OCI-LY3 (cell line): ENCODE data around the gene CDC14B.
"Not testable (repeated sequence)": the region's sequence is repeated elsewhere in the genome, so short reads cannot be mapped to it uniquely, and the experiment has no call there.

Source experiments
- H2AFZ ChIP-seq: fragments of 200-600, 300-600 bp; shearing (Covaris generic); 2 replicates; pipeline ENCODE4 v1.6.0; 2014; ENCODE audit warnings: antibody characterized with exemption, low read depth, low read length
- H3K27ac ChIP-seq: fragments of 200-600, 300-600 bp; sonication (generic); 2 replicates; pipeline ENCODE4 v1.5.1; 2014; ENCODE audit warnings: mild to moderate bottlenecking, low read length, moderate library complexity, mixed read lengths
- H3K27me3 ChIP-seq: fragments of 200-600, 300-600 bp; sonication (generic); 2 replicates; pipeline ENCODE4 v1.6.1; 2014; ENCODE audit warnings: low read depth, low read length, mixed read lengths
- H3K36me3 ChIP-seq: fragments of 200-600, 300-600 bp; sonication (generic); replicated peaks from 2 replicates; pipeline ENCODE3; 2014; ENCODE audit warnings: low read depth, low read length, mixed read lengths
- H3K4me1 ChIP-seq: fragments of 300-600, 200-600 bp; sonication (generic); 2 replicates; pipeline ENCODE4 v1.6.1; 2014; ENCODE audit warnings: low read length, mixed read lengths
- H3K4me2 ChIP-seq: fragments of 200-600, 300-600 bp; sonication (generic); 2 replicates; pipeline ENCODE4 v1.6.1; 2014; ENCODE audit warnings: low read length, mixed read lengths
- H3K4me3 ChIP-seq: fragments of 300-600, 200-600 bp; sonication (generic); 2 replicates; pipeline ENCODE4 v1.5.1; 2014; ENCODE audit warnings: antibody characterized with exemption, mild to moderate bottlenecking, low read length, moderate library complexity
- H3K79me2 ChIP-seq: fragments of 300-600, 200-600 bp; shearing (Covaris generic); 2 replicates; pipeline ENCODE4 v1.6.1; 2014; ENCODE audit warnings: mild to moderate bottlenecking, low read length, mixed read lengths
- H3K9ac ChIP-seq: fragments of 300-600, 200-600 bp; shearing (Covaris generic); 2 replicates; pipeline ENCODE4 v1.6.0; 2014; ENCODE audit warnings: mild to moderate bottlenecking, low read length, moderate library complexity
- H3K9me3 ChIP-seq: fragments of 200-600, 300-600 bp; shearing (Covaris generic); 2 replicates; pipeline ENCODE4 v1.6.1; 2014; ENCODE audit warnings: low read length, mixed read lengths; ENCODE audit not compliant: insufficient read depth
- H4K20me1 ChIP-seq: fragments of 200-600, 300-600 bp; sonication (generic); 2 replicates; pipeline ENCODE4 v1.6.1; 2016; ENCODE audit warnings: low read length, mixed read lengths; ENCODE audit not compliant: insufficient read depth
- CTCF ChIP-seq: fragments of 200-600, 300-600 bp; sonication (generic); IDR thresholded peaks from 2 replicates; pipeline ENCODE4 v1.5.1; 2014; ENCODE audit warnings: antibody characterized with exemption, low read length, low read depth
- EZH2phosphoT487 ChIP-seq: fragments of 200-600 bp; shearing (Covaris generic); IDR thresholded peaks from 2 replicates; pipeline ENCODE4 v1.6.1; 2018; ENCODE audit warnings: antibody characterized with exemption, mixed run types, low read depth

CDC14B gene

DNA sequence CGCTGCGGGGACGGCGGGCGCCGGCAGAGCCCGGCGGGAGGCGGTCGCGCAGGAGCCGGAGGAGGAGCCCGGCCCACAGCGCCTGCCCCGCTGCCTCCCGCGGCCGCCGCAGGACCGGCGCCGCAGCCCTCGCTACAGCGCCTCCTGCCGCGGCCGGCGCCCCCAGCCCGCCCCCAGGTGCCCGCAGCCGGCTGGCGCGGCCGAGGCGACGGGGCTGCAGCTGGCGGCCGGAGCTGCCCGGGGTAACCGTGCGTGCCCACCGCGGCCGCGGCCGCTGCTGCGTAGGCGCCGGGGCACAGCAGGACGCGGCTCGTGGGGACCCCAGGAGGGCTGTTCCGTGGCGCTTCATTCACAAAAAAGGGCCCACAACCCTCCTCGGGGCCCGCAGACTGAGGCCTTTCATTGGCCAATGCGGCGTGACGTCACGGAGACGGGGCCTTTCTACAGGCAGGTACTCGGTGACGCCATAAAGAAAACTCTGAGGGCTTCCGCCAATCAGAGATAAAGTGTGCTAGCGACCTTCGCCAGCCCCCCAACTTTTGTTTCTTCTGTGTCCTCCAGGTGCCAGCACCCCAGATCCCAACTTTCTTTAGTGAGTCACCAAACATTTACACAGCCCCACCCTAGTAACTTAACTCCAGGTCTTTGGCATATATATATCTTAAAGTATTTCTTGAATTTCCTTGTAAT, at the start of gene CDC14B:
Gene CDC14B, minus strand, starts transcription at position 353 of the 690 bp plus-strand sequence. CDS start 465 bp downstream, outside the sequence.
- Histone ChIP-seq H3K9ac (no peak within 1 kb of the TSS), H3K9me3 (no peaks in the 10 kb centered on the region), H3K27ac (no peak within 1 kb of the TSS), H3K79me2 (no peaks in the 10 kb centered on the region), H3K4me2 (peak within 1 kb of the TSS; percentile 3), H3K27me3 (no peaks in the 10 kb centered on the region), H3K36me3 (no peaks in the 10 kb centered on the region), H4K20me1 (no peaks in the 10 kb centered on the region), H3K4me1 (no peaks in the 10 kb centered on the region), H2AFZ (peak within 1 kb of the TSS; percentile 24; the same call in 1 of the 2 replicates), H3K4me3 (peak within 1 kb of the TSS; percentile 71)
- TF ChIP-seq EZH2phosphoT487 (no peak), CTCF (no peak)

- no peak for TF ChIP-seq CTCF
- no peak for TF ChIP-seq EZH2phosphoT487
- Histone ChIP-seq H3K4me2 (no peak overlapping the region), H3K9ac (no peak overlapping the region)
These were observed 49.4 kb upstream of the CDC14B start for GRCh38 chr9:96668868-96669534.

GRCh38 chr9:96667363-96667728, 47.7 kb upstream of the CDC14B start:
- no peaks in the 10 kb centered on the region for H3K36me3 ChIP-seq
- no peak; the same call in 1 of the 2 replicates for TF ChIP-seq CTCF
- no peak for TF ChIP-seq EZH2phosphoT487
- no peak overlapping the region for H2AFZ ChIP-seq
- no peaks in the 10 kb centered on the region for H4K20me1 ChIP-seq
- no peaks in the 10 kb centered on the region for H3K27me3 ChIP-seq
- H3K9ac ChIP-seq: no peak overlapping the region
- H3K4me1 ChIP-seq: peaks cover 13% of the 10 kb centered on the region
- no peak overlapping the region for H3K4me2 ChIP-seq
- H3K9me3 ChIP-seq: no peaks in the 10 kb centered on the region
- H3K4me3 ChIP-seq: no peak overlapping the region
- H3K79me2 ChIP-seq: no peaks in the 10 kb centered on the region
- no peak overlapping the region for H3K27ac ChIP-seq

More at GRCh38 chr9:96668868-96669534, 49.4 kb upstream of the CDC14B start:
- H3K4me1 ChIP-seq: peaks cover 8% of the 10 kb centered on the region
- no peaks in the 10 kb centered on the region for H3K36me3 ChIP-seq
- no peak overlapping the region for H3K4me3 ChIP-seq
- H3K9me3 ChIP-seq: no peaks in the 10 kb centered on the region
- no peaks in the 10 kb centered on the region for H4K20me1 ChIP-seq
- H3K27me3 ChIP-seq: no peaks in the 10 kb centered on the region
- no peaks in the 10 kb centered on the region for H3K79me2 ChIP-seq
- no peak overlapping the region for H3K27ac ChIP-seq
- H2AFZ ChIP-seq: no peak overlapping the region

GRCh38 chr9:96666653-96667362, 47.2 kb upstream of the CDC14B start:
- not testable (repeated sequence) for H3K36me3 ChIP-seq, H3K9me3 ChIP-seq, H3K4me3 ChIP-seq, H3K79me2 ChIP-seq, H3K9ac ChIP-seq, H3K27ac ChIP-seq, H4K20me1 ChIP-seq, H3K27me3 ChIP-seq
- 0 out of 2 replicates have a peak overlapping the region, but pooled peaks have one; percentile 77 for H2AFZ ChIP-seq
- H3K4me2 ChIP-seq: peak overlapping the region; percentile 63
- H3K4me1 ChIP-seq: peaks cover 13% of the 10 kb centered on the region
- TF ChIP-seq CTCF: peak; percentile 55
